H9 (cell line): ENCODE data around the gene SMIM13. TPM values are rescaled to one million over a fixed set of nuclear protein-coding genes. Genes with fewer than 3 reads are reported as not detected.
A peak's percentile ranks its signal among the peaks of the same experiment; 100 is the strongest.

Experiments
- DNase-seq: peaks from one replicate; pipeline ENCODE4 v3.0.0-alpha.2; 2017
- H2AFZ ChIP-seq: one replicate; pipeline ENCODE4 v1.6.1; 2013; ENCODE audit warnings: mild to moderate bottlenecking, low read length, control low read depth, moderate library complexity
- H2AK5ac ChIP-seq: 2 replicates; pipeline ENCODE4 v1.6.1; 2013; ENCODE audit warnings: low read length, control low read depth, mixed read lengths; ENCODE audit not compliant: insufficient read length
- H2BK120ac ChIP-seq: one replicate; pipeline ENCODE4 v1.6.1; 2013; ENCODE audit warnings: low read depth, mild to moderate bottlenecking, low read length, control low read depth, inconsistent platforms; ENCODE audit not compliant: poor library complexity, severe bottlenecking
- H2BK12ac ChIP-seq: 2 replicates; pipeline ENCODE4 v1.6.1; 2013; ENCODE audit warnings: low read length, control low read depth, mixed read lengths, low read depth; ENCODE audit not compliant: insufficient read length
- H2BK15ac ChIP-seq: 2 replicates; pipeline ENCODE4 v1.6.1; 2013; ENCODE audit warnings: low read depth, low read length, control low read depth
- H2BK20ac ChIP-seq: one replicate; pipeline ENCODE4 v1.6.1; 2013; ENCODE audit warnings: low read depth, mild to moderate bottlenecking, low read length, control low read depth, inconsistent platforms; ENCODE audit not compliant: poor library complexity, severe bottlenecking
- H2BK5ac ChIP-seq: 2 replicates; pipeline ENCODE4 v1.6.1; 2013; ENCODE audit warnings: low read length, control low read depth, mixed read lengths; ENCODE audit not compliant: insufficient read length
- H3K14ac ChIP-seq: 2 replicates; pipeline ENCODE4 v1.6.1; 2013; ENCODE audit warnings: low read length, control low read depth; ENCODE audit not compliant: insufficient read depth
- H3K18ac ChIP-seq: 2 replicates; pipeline ENCODE4 v1.6.1; 2013; ENCODE audit warnings: low read depth, mild to moderate bottlenecking, mixed read lengths, low read length, control low read depth; ENCODE audit not compliant: insufficient read length
- H3K23ac ChIP-seq: 2 replicates; pipeline ENCODE4 v1.6.1; 2013; ENCODE audit warnings: low read length, control low read depth, mixed read lengths, low read depth; ENCODE audit not compliant: insufficient read length
- H3K23me2 ChIP-seq: 2 replicates; pipeline ENCODE4 v1.6.1; 2013; ENCODE audit warnings: low read depth, mild to moderate bottlenecking, mixed read lengths, low read length, control low read depth; ENCODE audit not compliant: insufficient read length, poor library complexity, severe bottlenecking
- H3K27ac ChIP-seq: 2 replicates; pipeline ENCODE4 v1.5.1; 2013; ENCODE audit warnings: low read length, control low read depth, mixed read lengths, low read depth; ENCODE audit not compliant: insufficient read length
- H3K27me3 ChIP-seq: 2 replicates; pipeline ENCODE4 v1.6.1; 2013; ENCODE audit warnings: low read length, control low read depth, inconsistent platforms; ENCODE audit not compliant: insufficient read depth
- H3K4ac ChIP-seq: 2 replicates; pipeline ENCODE4 v1.6.1; 2013; ENCODE audit warnings: low read depth, mild to moderate bottlenecking, control low read depth, inconsistent platforms, low read length, moderate library complexity
- H3K4me1 ChIP-seq: 2 replicates; pipeline ENCODE4 v1.6.1; 2013; ENCODE audit warnings: low read length, control low read depth, inconsistent platforms; ENCODE audit not compliant: insufficient read depth
- H3K4me2 ChIP-seq: 2 replicates; pipeline ENCODE4 v1.6.1; 2013; ENCODE audit warnings: low read length, control low read depth, mixed read lengths; ENCODE audit not compliant: insufficient read length, insufficient read depth
- H3K56ac ChIP-seq: 2 replicates; pipeline ENCODE4 v1.6.1; 2013; ENCODE audit warnings: low read depth, mild to moderate bottlenecking, mixed read lengths, low read length, control low read depth; ENCODE audit not compliant: insufficient read length
- H3K79me1 ChIP-seq: 2 replicates; pipeline ENCODE4 v1.6.1; 2013; ENCODE audit warnings: low read depth, mild to moderate bottlenecking, moderate library complexity, low read length, control low read depth, inconsistent platforms; ENCODE audit not compliant: insufficient read depth, poor library complexity, severe bottlenecking
- H3K79me2 ChIP-seq: 2 replicates; pipeline ENCODE4 v1.6.1; 2013; ENCODE audit warnings: low read length, control low read depth, inconsistent platforms; ENCODE audit not compliant: insufficient read depth
- H3K9ac ChIP-seq: 2 replicates; pipeline ENCODE4 v1.6.1; 2013; ENCODE audit warnings: low read length, control low read depth, mixed read lengths; ENCODE audit not compliant: insufficient read length; ENCODE audit errors: extremely low read depth
- H3K9me3 ChIP-seq: one replicate; pipeline ENCODE4 v1.6.1; 2013; ENCODE audit warnings: low read depth, low read length, inconsistent platforms; ENCODE audit not compliant: control insufficient read depth
- H3T11ph ChIP-seq: one replicate; pipeline ENCODE4 v1.6.1; 2013; ENCODE audit warnings: mild to moderate bottlenecking, low read length, control low read depth, inconsistent platforms
- H4K20me1 ChIP-seq: one replicate; pipeline ENCODE4 v1.6.1; 2013; ENCODE audit not compliant: control insufficient read depth, insufficient read length, insufficient read depth
- H4K5ac ChIP-seq: 2 replicates; pipeline ENCODE4 v1.6.1; 2013; ENCODE audit warnings: low read depth, mild to moderate bottlenecking, mixed read lengths, low read length, control low read depth; ENCODE audit not compliant: insufficient read length
- H4K8ac ChIP-seq: replicated peaks from 2 replicates; pipeline ENCODE4 v1.6.1; 2013; ENCODE audit warnings: low read length, control low read depth, mixed read lengths, low read depth; ENCODE audit not compliant: insufficient read length
- H4K91ac ChIP-seq: 2 replicates; pipeline ENCODE4 v1.6.1; 2013; ENCODE audit warnings: low read depth, mild to moderate bottlenecking, moderate library complexity, mixed read lengths, low read length, control low read depth; ENCODE audit not compliant: insufficient read length
- H3K27ac Mint-ChIP-seq, 3 experiments: 2 replicates in 2 of 3; 3 replicates in 1 of 3; pipeline ENCODE4 v1.8.0; 2020 to 2021; ENCODE audit warnings: mixed read lengths in 3 of 3, mild to moderate bottlenecking in 1 of 3, moderate library complexity in 1 of 3
- H3K27me3 Mint-ChIP-seq: 2 replicates; pipeline ENCODE4 v1.8.0; 2021; ENCODE audit warnings: low read depth, mild to moderate bottlenecking, moderate library complexity, mixed read lengths
- H3K36me3 Mint-ChIP-seq, 3 experiments: 2 replicates in 2 of 3; 3 replicates in 1 of 3; pipeline ENCODE4 v1.8.0; 2020 to 2021; ENCODE audit warnings: low read depth in 3 of 3, mixed read lengths in 3 of 3; ENCODE audit not compliant: insufficient read depth in 1 of 3
- H3K4me1 Mint-ChIP-seq, 2 experiments: 2 replicates each; pipeline ENCODE4 v1.8.0; 2020; ENCODE audit warnings: mixed read lengths in 2 of 2
- H3K4me3 Mint-ChIP-seq, 2 experiments: 2 replicates in 1 of 2; 3 replicates in 1 of 2; pipeline ENCODE4 v1.8.0; 2020 to 2021; ENCODE audit warnings: mild to moderate bottlenecking in 2 of 2, mixed read lengths in 2 of 2, moderate library complexity in 1 of 2
- H3K9me3 Mint-ChIP-seq, 2 experiments: 2 replicates in 1 of 2; 3 replicates in 1 of 2; pipeline ENCODE4 v1.8.0; 2020; ENCODE audit warnings: mild to moderate bottlenecking in 2 of 2, mixed read lengths in 2 of 2, moderate library complexity in 1 of 2
- WGBS: extraction: QIAGEN DNeasy Blood & Tissue Kit; methylation state at CpG from one replicate; pipeline ENCODE4 v1.1.7; 2013; ENCODE audit warnings: missing lambda C conversion rate, low lambda C conversion rate, mixed read lengths; ENCODE audit not compliant: insufficient read length; ENCODE audit errors: extremely low coverage; 5-methylcytosine and 5-hydroxymethylcytosine counted together
- total RNA-seq: library from RNA; stranded (reverse); gene quantifications from 2 replicates; pipeline ENCODE4 v1.2.1, GENCODE V29; 2021
- TF ChIP-seq, protein P1 (sequence below): fragments of 200-600 bp; sonication (generic); conservative IDR thresholded peaks from 3 replicates; pipeline ENCODE4 v1.8.0; 2021; ENCODE audit warnings: antibody characterized with exemption, mild to moderate bottlenecking

The SMIM13 gene
- total RNA-seq, 1 experiment from 2014 or later: 10.6 TPM

DNA sequence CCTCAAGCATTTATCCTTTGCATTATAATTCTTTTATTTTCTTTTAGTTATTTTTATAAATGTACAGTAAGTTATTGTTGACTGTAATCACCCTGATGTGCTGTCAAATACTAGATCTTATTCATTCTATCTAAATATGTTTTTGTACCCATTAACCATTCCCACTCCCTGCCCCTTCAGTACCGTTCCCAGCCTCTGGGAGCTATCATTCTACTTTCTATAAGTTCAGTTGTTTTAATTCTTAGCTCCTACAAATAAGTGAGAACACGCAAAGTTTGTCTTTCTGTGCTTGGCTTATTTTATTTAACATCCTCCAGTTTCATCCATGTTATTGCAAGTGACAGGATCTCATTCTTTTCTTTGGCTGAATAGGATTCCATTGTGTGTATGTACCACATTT lies 30.3 kb downstream of the SMIM13 start:
- H3K23me2 ChIP-seq: no peaks in the 10 kb centered on the region
- no peak overlapping the region for H3K56ac ChIP-seq
- no peak overlapping the region for H2AFZ ChIP-seq
- DNase-seq: no peak
- no peak overlapping the region for H2BK120ac ChIP-seq
- H4K5ac ChIP-seq: no peak overlapping the region
- no peak overlapping the region for H4K8ac ChIP-seq
- H2BK20ac ChIP-seq: no peak overlapping the region
- no peak overlapping the region; a peak in 1 of 7 replicates for H3K27ac Mint-ChIP-seq
- H3K4me2 ChIP-seq: no peak overlapping the region
- H3K4me3 Mint-ChIP-seq: no peak overlapping the region
- no peak overlapping the region for H2BK5ac ChIP-seq
- H3K27me3 ChIP-seq: no peaks in the 10 kb centered on the region
- H4K91ac ChIP-seq: no peak overlapping the region
- H3T11ph ChIP-seq: no peak overlapping the region
- H3K18ac ChIP-seq: no peak overlapping the region
- H3K27me3 Mint-ChIP-seq: no peaks in the 10 kb centered on the region
- H3K9me3 ChIP-seq: no peaks in the 10 kb centered on the region
- H3K4me1 Mint-ChIP-seq: peaks cover 16% of the 10 kb centered on the region in 2 experiments
- H3K4ac ChIP-seq: no peak overlapping the region
- peaks cover 6% of the 10 kb centered on the region for H3K79me1 ChIP-seq
- no peak overlapping the region for H3K23ac ChIP-seq
- no peak overlapping the region for H3K27ac ChIP-seq
- TF ChIP-seq, protein P1, sequence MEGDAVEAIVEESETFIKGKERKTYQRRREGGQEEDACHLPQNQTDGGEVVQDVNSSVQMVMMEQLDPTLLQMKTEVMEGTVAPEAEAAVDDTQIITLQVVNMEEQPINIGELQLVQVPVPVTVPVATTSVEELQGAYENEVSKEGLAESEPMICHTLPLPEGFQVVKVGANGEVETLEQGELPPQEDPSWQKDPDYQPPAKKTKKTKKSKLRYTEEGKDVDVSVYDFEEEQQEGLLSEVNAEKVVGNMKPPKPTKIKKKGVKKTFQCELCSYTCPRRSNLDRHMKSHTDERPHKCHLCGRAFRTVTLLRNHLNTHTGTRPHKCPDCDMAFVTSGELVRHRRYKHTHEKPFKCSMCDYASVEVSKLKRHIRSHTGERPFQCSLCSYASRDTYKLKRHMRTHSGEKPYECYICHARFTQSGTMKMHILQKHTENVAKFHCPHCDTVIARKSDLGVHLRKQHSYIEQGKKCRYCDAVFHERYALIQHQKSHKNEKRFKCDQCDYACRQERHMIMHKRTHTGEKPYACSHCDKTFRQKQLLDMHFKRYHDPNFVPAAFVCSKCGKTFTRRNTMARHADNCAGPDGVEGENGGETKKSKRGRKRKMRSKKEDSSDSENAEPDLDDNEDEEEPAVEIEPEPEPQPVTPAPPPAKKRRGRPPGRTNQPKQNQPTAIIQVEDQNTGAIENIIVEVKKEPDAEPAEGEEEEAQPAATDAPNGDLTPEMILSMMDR: peak; percentile 55
- no peaks in the 10 kb centered on the region for H4K20me1 ChIP-seq
- H3K4me1 ChIP-seq: peaks cover 6% of the 10 kb centered on the region; the same call in 1 of the 2 replicates
- peaks cover 2 to 13% (median 11%) of the 10 kb centered on the region in 3 experiments; a peak in 5 of 7 replicates for H3K36me3 Mint-ChIP-seq
- no peaks in the 10 kb centered on the region for H3K9me3 Mint-ChIP-seq
- H3K14ac ChIP-seq: no peak overlapping the region
- WGBS: no CpG with 5 or more reads among the region's 2 CpGs
- no peak overlapping the region for H2AK5ac ChIP-seq
- H3K79me2 ChIP-seq: peaks cover 5% of the 10 kb centered on the region; the same call in 1 of the 2 replicates
- no peak overlapping the region for H2BK12ac ChIP-seq
- no peak overlapping the region for H3K9ac ChIP-seq
- H2BK15ac ChIP-seq: no peak overlapping the region
